HepG2 (cell line): ENCODE measurements around the gene MYO3B. TPM values are rescaled to one million over a fixed set of nuclear protein-coding genes. Genes with fewer than 3 reads are reported as not detected.

Experiments
- ATAC-seq: fragments of 200-7000 bp; cut with Tn5 transposase; 3 replicates; pipeline ENCODE4 v1.9.1; 2020; ENCODE audit warnings: mild to moderate bottlenecking, moderate library complexity
- BruUV-seq: library from RNA; stranded (reverse); fragments of 400-500 nt; replicated peaks from 2 replicates; lab custom pipeline; 2021; lab: Mats Ljungman, UMichigan
- CTCF ChIA-PET: fragments of 300-600 bp; formaldehyde crosslinking; extraction: SDS; loops from one replicate; lab custom pipeline; 2021; ENCODE audit warnings: low total read pairs, inconsistent platforms, low intra/inter-chr PET ratio; lab: Yijun Ruan, JAX
- POLR2A ChIA-PET: fragments of 350-600 bp; sonication (Branson Sonifier 250); formaldehyde crosslinking; loops from one replicate; lab custom pipeline; 2020; ENCODE audit warnings: antibody characterized with exemption, inconsistent platforms; lab: Yijun Ruan, JAX
- DNase-seq: peaks from one replicate; pipeline ENCODE4 v3.0.0-alpha.2; 2015; ENCODE audit warnings: low spot score
- FAIRE-seq: peaks from 3 replicates; lab custom pipeline; 2011; peaks lifted over from hg19 to GRCh38; lab: Jason Lieb, UNC
- H2AFZ ChIP-seq: one replicate; pipeline ENCODE4 v1.6.1; 2011; ENCODE audit warnings: low read length, inconsistent platforms
- H3K27ac ChIP-seq: fragments of 300-600 bp; 3 replicates; pipeline ENCODE4 v1.8.0; 2011; ENCODE audit warnings: mixed run types, mild to moderate bottlenecking, mixed read lengths, low read length, inconsistent platforms; ENCODE audit not compliant: insufficient read depth; ENCODE audit errors: extremely low read length
- H3K27me3 ChIP-seq, 2 experiments: fragments of 200-600 bp in 1 of 2; 2 replicates in 1 of 2; 3 replicates in 1 of 2; pipeline versions ENCODE4 v1.6.0 to v1.8.0; 2011; ENCODE audit warnings: low read length in 2 of 2, mild to moderate bottlenecking in 2 of 2, moderate library complexity in 2 of 2, inconsistent platforms in 1 of 2; ENCODE audit not compliant: insufficient read depth in 2 of 2, control insufficient read depth in 1 of 2
- H3K36me3 ChIP-seq, 2 experiments: fragments of 200-600 bp in 1 of 2; replicated peaks in 1 of 2; 2 replicates in 1 of 2; 3 replicates in 1 of 2; pipeline versions ENCODE4 v1.5.1 to v1.8.0; 2011; ENCODE audit warnings: low read length in 2 of 2, inconsistent platforms in 1 of 2; ENCODE audit not compliant: insufficient read depth in 2 of 2, control insufficient read depth in 1 of 2
- H3K4me1 ChIP-seq: 2 replicates; pipeline ENCODE4 v1.5.1; 2012; ENCODE audit warnings: low read length, inconsistent platforms; ENCODE audit not compliant: insufficient read depth
- H3K4me2 ChIP-seq: 2 replicates; pipeline ENCODE4 v1.6.0; 2011; ENCODE audit warnings: low read depth, low read length, inconsistent platforms
- H3K4me3 ChIP-seq, 3 experiments: fragments of 200-600 bp in 1 of 3; sonication (generic), shearing (Covaris generic) in 1 of 3; replicated peaks in 1 of 3; 2 replicates each; pipeline ENCODE4 v1.5.1; 2011 to 2016; ENCODE audit warnings: low read length in 3 of 3, inconsistent platforms in 2 of 3, low read depth in 2 of 3, mild to moderate bottlenecking in 2 of 3, control low read depth in 1 of 3, mixed read lengths in 1 of 3; ENCODE audit not compliant: insufficient read depth in 1 of 3
- H3K79me2 ChIP-seq: one replicate; pipeline ENCODE4 v1.6.1; 2011; ENCODE audit warnings: low read length, inconsistent platforms; ENCODE audit not compliant: insufficient read depth
- H3K9ac ChIP-seq: 2 replicates; pipeline ENCODE4 v1.6.0; 2011; ENCODE audit warnings: mild to moderate bottlenecking, low read depth, low read length, inconsistent platforms; ENCODE audit not compliant: insufficient read depth
- H3K9me3 ChIP-seq: 2 replicates; pipeline ENCODE4 v1.5.1; 2012; ENCODE audit warnings: mild to moderate bottlenecking, low read length
- H4K20me1 ChIP-seq: 2 replicates; pipeline ENCODE4 v1.6.0; 2011; ENCODE audit warnings: inconsistent platforms, mild to moderate bottlenecking, low read length, moderate library complexity; ENCODE audit not compliant: insufficient read depth
- ATF7 ChIP-seq, 2 experiments: fragments of 450-650 bp in 1 of 2; sonication (generic) in 1 of 2; formaldehyde crosslinking in 1 of 2; IDR thresholded peaks; 2 replicates each; pipeline versions ENCODE4 v1.4.0 to v1.6.1; 2016 to 2020; ENCODE audit warnings: antibody characterized with exemption in 1 of 2, mild to moderate bottlenecking in 1 of 2, missing genetic modification reagents in 1 of 2
- BORCS8-MEF2B ChIP-seq: sonication (generic); formaldehyde crosslinking; IDR thresholded peaks from 2 replicates; pipeline ENCODE4 v1.8.0; 2022; ENCODE audit warnings: mild to moderate bottlenecking, missing genetic modification reagents
- HDAC6 ChIP-seq: fragments of 200-600 bp; sonication (generic); IDR thresholded peaks from 2 replicates; pipeline ENCODE4 v1.7.0; 2017; ENCODE audit warnings: mild to moderate bottlenecking, antibody characterized with exemption, low read length, low read depth
- KLF12 ChIP-seq: sonication (generic); formaldehyde crosslinking; IDR thresholded peaks from 2 replicates; pipeline ENCODE4 v1.4.0; 2020; ENCODE audit warnings: missing genetic modification reagents, borderline replicate concordance
- NFRKB ChIP-seq: fragments of 450-650 bp; IDR thresholded peaks from 2 replicates; pipeline ENCODE4 v1.6.1; 2017
- SNAPC4 ChIP-seq: sonication (generic); formaldehyde crosslinking; IDR thresholded peaks from 2 replicates; pipeline ENCODE4 v1.4.0; 2020; ENCODE audit warnings: mild to moderate bottlenecking, missing genetic modification reagents
- ZMAT5 ChIP-seq: sonication (generic); formaldehyde crosslinking; IDR thresholded peaks from 2 replicates; pipeline ENCODE4 v1.5.0; 2020; ENCODE audit warnings: mild to moderate bottlenecking, low read depth, missing genetic modification reagents, borderline replicate concordance
- ZNF333 ChIP-seq: sonication (generic); formaldehyde crosslinking; IDR thresholded peaks from 2 replicates; pipeline ENCODE4 v1.4.0; 2020; ENCODE audit warnings: mild to moderate bottlenecking, missing genetic modification reagents, borderline replicate concordance
- ZNF337 ChIP-seq: sonication (generic); formaldehyde crosslinking; IDR thresholded peaks from 2 replicates; pipeline ENCODE4 v1.5.1; 2020; ENCODE audit warnings: missing genetic modification reagents, low read depth, mild to moderate bottlenecking, borderline replicate concordance
- ZNF530 ChIP-seq: sonication (generic); formaldehyde crosslinking; IDR thresholded peaks from 2 replicates; pipeline ENCODE4 v1.5.0; 2020; ENCODE audit warnings: low read depth, mild to moderate bottlenecking, missing genetic modification reagents
- WGBS: methylation state at CpG from one replicate; pipeline ENCODE4 v1.1.6; 2017; ENCODE audit warnings: low lambda C conversion rate; 5-methylcytosine and 5-hydroxymethylcytosine counted together
- in situ Hi-C: cut with HindIII; loops from 2 replicates; pipeline ENCODE4 v1.10.0; 2017; ENCODE audit warnings: low pct_unique_long_range_greater_than_20kb; ENCODE audit not compliant: extremely low pct_ligation_motif_present
- intact Hi-C: fragments of 100-400 bp; cut with micrococcal nuclease; formaldehyde crosslinking; loops from one replicate; pipeline ENCODE4 v1.10.0; 2022; ENCODE audit not compliant: unreplicated experiment
- polyA plus RNA-seq, 8 experiments: library from polyadenylated mRNA; depleted of rRNA in 3 of 8; stranded (reverse) in 7 of 8; unstranded in 1 of 8; fragments of >200 nt; fragmentation: Illumina TruSeq in 4 of 8; extraction: Trizol in 4 of 8; gene quantifications; 2 replicates each; pipeline versions ENCODE4 v1.2.1 to v1.2.3, GENCODE V29; 2011 to 2016; ENCODE audit warnings: low read depth in 4 of 8, missing spikeins in 1 of 8, mixed read lengths in 1 of 8; ENCODE audit not compliant: insufficient read depth in 1 of 8
- total RNA-seq, 5 experiments: library from RNA; depleted of rRNA; stranded (reverse); fragments of >200 nt; fragmentation: Illumina TruSeq; extraction: Trizol; gene quantifications; 2 replicates each; pipeline ENCODE4 v1.2.3, GENCODE V29; 2016; ENCODE audit warnings: low read depth in 1 of 5

The MYO3B gene
- total and polyA plus RNA-seq, 2 of the 13 experiments (the other 11 are each of a cell fraction or from before 2014, with no cell fraction given): 0.01 TPM; not detected in 1

- FAIRE-seq: no peak
- Histone ChIP-seq H4K20me1 (no peaks in the 10 kb centered on the region), H3K36me3 (no peaks in the 10 kb centered on the region), H3K4me2 (no peak overlapping the region), H3K9me3 (no peaks in the 10 kb centered on the region), H3K4me3 (no peak overlapping the region), H3K79me2 (no peaks in the 10 kb centered on the region), H3K4me1 (no peaks in the 10 kb centered on the region), H2AFZ (no peak overlapping the region), H3K27me3 (peaks cover 0 to 31% of the 10 kb centered on the region in 2 experiments; a peak in 2 of 5 replicates), H3K27ac (no peak overlapping the region), H3K9ac (no peak overlapping the region)
- intact Hi-C loops (no loop called here), in situ Hi-C loops (no loop called here)
- WGBS: 29% methylated on average over 5 of the region's 5 CpGs
- ATAC-seq: no peak
- CTCF ChIA-PET: no interaction called here
- BruUV-seq: no TSS peak
- POLR2A ChIA-PET: no interaction called here
- DNase-seq: no peak
- TF ChIP-seq BORCS8-MEF2B (CRISPR knock-in tag) (no peak), ATF7 (IDR thresholded peaks at IDR 0.05) (no peak), ATF7 (CRISPR knock-in tag; IDR thresholded peaks at IDR 0.05) (no peak), ZNF530 (no peak), HDAC6 (no peak), ZNF333 (CRISPR knock-in tag) (no peak), KLF12 (no peak), ZMAT5 (CRISPR knock-in tag) (no peak), NFRKB (no peak), SNAPC4 (CRISPR knock-in tag) (no peak), ZNF337 (no peak)
Measured at GRCh38 chr2:170514140-170514539, 336.2 kb downstream of the MYO3B start.
